Thymus (tissue), 11 donors: ENCODE results near the gene OXT. TPM values are rescaled to one million over a fixed set of nuclear protein-coding genes. Genes with fewer than 3 reads are reported as not detected.

ENCODE experiments used
- DNase-seq, 9 donors: peaks; one replicate each; pipeline ENCODE4 v3.0.0-alpha.2; 2013; ENCODE audit warnings: low spot score in 9 of 9, low read depth in 6 of 9, missing footprints in 1 of 9
- H3K27ac ChIP-seq, 2 donors: one replicate each; pipeline ENCODE4 v1.5.1; 2013; ENCODE audit warnings: control low read depth in 1 of 2, low read depth in 1 of 2, low read length in 1 of 2, mild to moderate bottlenecking in 1 of 2, moderate library complexity in 1 of 2
- H3K27me3 ChIP-seq, 2 donors: one replicate each; pipeline ENCODE4 v1.5.1; 2013; ENCODE audit warnings: low read length in 1 of 2; ENCODE audit not compliant: control insufficient read depth in 2 of 2, insufficient read depth in 1 of 2
- H3K36me3 ChIP-seq, 2 donors: one replicate each; pipeline ENCODE4 v1.5.1; 2013; ENCODE audit warnings: low read length in 1 of 2, mild to moderate bottlenecking in 1 of 2, moderate library complexity in 1 of 2; ENCODE audit not compliant: control insufficient read depth in 2 of 2, insufficient read depth in 2 of 2
- H3K4me1 ChIP-seq, 2 donors: one replicate each; pipeline ENCODE4 v1.5.1; 2013; ENCODE audit warnings: low read length in 2 of 2; ENCODE audit not compliant: control insufficient read depth in 2 of 2, insufficient read depth in 2 of 2
- H3K4me3 ChIP-seq, 2 donors: one replicate each; pipeline ENCODE4 v1.5.1; 2013; ENCODE audit warnings: low read length in 2 of 2, control low read depth in 1 of 2, mild to moderate bottlenecking in 1 of 2
- H3K9me3 ChIP-seq, 2 donors: one replicate each; pipeline ENCODE4 v1.5.1; 2013; ENCODE audit warnings: low read length in 1 of 2, mild to moderate bottlenecking in 1 of 2; ENCODE audit not compliant: control insufficient read depth in 2 of 2, insufficient read depth in 1 of 2
- WGBS: extraction: QIAGEN DNeasy Blood & Tissue Kit; methylation state at CpG from one replicate; pipeline ENCODE4 v1.1.7; 2013; 5-methylcytosine and 5-hydroxymethylcytosine counted together
- polyA plus RNA-seq: library from polyadenylated mRNA; stranded (reverse); fragments of 200-250 nt; gene quantifications from one replicate; pipeline ENCODE4 v1.2.3, GENCODE V29; 2013
- total RNA-seq: library from RNA; stranded (reverse); fragments of 120-200 nt; gene quantifications from one replicate; pipeline ENCODE4 v1.2.4, GENCODE V29; 2013
- donor health status: healthy.

The OXT gene
- total and polyA plus RNA-seq, 2 donors = 0.42 to 3.6 TPM

- peaks cover 3 to 23% of the 10 kb centered on the region in 2 donors for H3K4me1 ChIP-seq
- H3K36me3 ChIP-seq = peaks cover 9 to 17% of the 10 kb centered on the region in 2 donors
- no peak overlapping the region for H3K4me3 ChIP-seq
- H3K9me3 ChIP-seq = no peaks in the 10 kb centered on the region
- no peak overlapping the region for H3K27ac ChIP-seq
- no peaks in the 10 kb centered on the region for H3K27me3 ChIP-seq
- DNase-seq = no peak
- WGBS = 98% methylated on average over 18 of the region's 18 CpGs
Measured at GRCh38 chr20:3105256-3106137, 34.1 kb downstream of the OXT start.

- no peaks in the 10 kb centered on the region for H3K27me3 ChIP-seq
- no peak overlapping the region for H3K27ac ChIP-seq
- H3K4me3 ChIP-seq = no peak overlapping the region
- DNase-seq = no peak
- H3K9me3 ChIP-seq = no peaks in the 10 kb centered on the region
- H3K36me3 ChIP-seq = peaks cover 9 to 17% of the 10 kb centered on the region in 2 donors
- peaks cover 3 to 23% of the 10 kb centered on the region in 2 donors for H3K4me1 ChIP-seq
- WGBS = over 99% methylated on average over 3 of the region's 3 CpGs
Measured at GRCh38 chr20:3106185-3106584, 34.8 kb downstream of the OXT start.

- 38% methylated on average over 14 of the region's 14 CpGs for WGBS
- H3K9me3 ChIP-seq = no peaks in the 10 kb centered on the region
- peaks cover 3 to 19% of the 10 kb centered on the region in 2 donors for H3K4me1 ChIP-seq
- no peak overlapping the region for H3K27ac ChIP-seq
- H3K4me3 ChIP-seq = no peak overlapping the region
- peak in 2 of 9 donors; percentile 34 to 49 for DNase-seq
- H3K36me3 ChIP-seq = peaks cover 9 to 17% of the 10 kb centered on the region in 2 donors
- no peaks in the 10 kb centered on the region for H3K27me3 ChIP-seq
Measured at GRCh38 chr20:3106658-3107463, 35.4 kb downstream of the OXT start.

GRCh38 chr20:3107464-3108025, 36.1 kb downstream of the OXT start:
- Histone ChIP-seq H3K4me3 (no peak overlapping the region), H3K27ac (no peak overlapping the region), H3K27me3 (no peaks in the 10 kb centered on the region), H3K4me1 (peaks cover 3 to 13% of the 10 kb centered on the region in 2 donors), H3K36me3 (peaks cover 9 to 17% of the 10 kb centered on the region in 2 donors), H3K9me3 (no peaks in the 10 kb centered on the region)
- WGBS = 85% methylated on average over 12 of the region's 12 CpGs
- DNase-seq = no peak

- Histone ChIP-seq H3K27ac (no peak overlapping the region), H3K36me3 (peaks cover 9 to 22% of the 10 kb centered on the region in 2 donors), H3K9me3 (no peaks in the 10 kb centered on the region), H3K27me3 (no peaks in the 10 kb centered on the region), H3K4me1 (peaks cover 3 to 11% of the 10 kb centered on the region in 2 donors), H3K4me3 (no peak overlapping the region)
- DNase-seq = no peak
- WGBS = 95% methylated on average over 23 of the region's 23 CpGs
Measured at GRCh38 chr20:3109350-3110302, 38.2 kb downstream of the OXT start.

- Histone ChIP-seq H3K27me3 (no peaks in the 10 kb centered on the region), H3K4me1 (peaks cover 3 to 11% of the 10 kb centered on the region in 2 donors), H3K36me3 (peaks cover 9 to 21% of the 10 kb centered on the region in 2 donors), H3K27ac (no peak overlapping the region), H3K4me3 (no peak overlapping the region), H3K9me3 (no peaks in the 10 kb centered on the region)
- no peak for DNase-seq
- WGBS = 97% methylated on average over 7 of the region's 7 CpGs
Measured at GRCh38 chr20:3111507-3111906, 40.1 kb downstream of the OXT start.

GRCh38 chr20:3111995-3112394, 40.6 kb downstream of the OXT start:
- Histone ChIP-seq H3K27me3 (no peaks in the 10 kb centered on the region), H3K27ac (no peak overlapping the region), H3K36me3 (peaks cover 9 to 17% of the 10 kb centered on the region in 2 donors), H3K4me1 (peaks cover 0 to 6% of the 10 kb centered on the region in 2 donors), H3K4me3 (no peak overlapping the region), H3K9me3 (no peaks in the 10 kb centered on the region)
- DNase-seq = no peak
- 95% methylated on average over 2 of the region's 2 CpGs for WGBS
